NCI-H524 (cell line): ENCODE measurements around the gene CRYGS.

ENCODE experiments used
- DNase-seq, 2 experiments: peaks; one replicate each; lab custom pipeline; 2025; lab: John Stamatoyannopoulos, UW

CRYGS gene

DNA sequence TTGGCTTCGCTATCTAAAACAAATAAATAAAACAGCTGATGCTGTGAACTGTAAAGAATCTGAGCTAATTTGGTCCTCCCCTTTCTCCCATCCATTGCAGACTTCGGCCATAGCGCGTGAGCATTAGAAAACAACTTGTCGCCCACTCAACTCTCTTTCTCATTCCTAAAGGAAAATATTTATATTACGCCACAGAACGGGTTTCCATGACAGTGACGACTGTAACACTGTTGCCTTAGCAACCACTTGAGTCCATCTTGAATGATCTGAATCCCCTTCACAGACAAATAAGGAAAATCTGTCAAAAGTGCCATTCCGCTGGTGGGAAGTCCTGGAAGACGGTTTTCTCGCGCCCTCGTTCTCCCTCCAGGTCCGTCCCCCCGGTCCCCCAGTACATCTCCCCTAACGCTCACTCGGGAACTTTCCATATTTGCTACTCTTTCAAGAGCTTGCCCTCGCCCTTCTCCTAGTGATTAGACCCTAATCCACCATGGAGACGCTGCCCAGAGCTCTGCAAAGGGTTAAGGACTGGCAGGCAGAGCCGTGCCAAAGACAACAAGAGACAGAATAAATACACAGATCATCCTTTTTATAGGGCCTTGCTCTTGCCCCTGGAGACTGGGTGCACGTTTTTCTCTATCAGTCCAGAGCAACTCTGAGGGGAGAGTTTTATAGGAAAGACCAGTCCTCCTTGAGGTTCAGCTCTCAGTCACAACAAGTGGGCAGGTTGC, 50.5 kb downstream of the CRYGS start:
- DNase-seq, result peak in 1 of 2 experiments; percentile 35

DNA sequence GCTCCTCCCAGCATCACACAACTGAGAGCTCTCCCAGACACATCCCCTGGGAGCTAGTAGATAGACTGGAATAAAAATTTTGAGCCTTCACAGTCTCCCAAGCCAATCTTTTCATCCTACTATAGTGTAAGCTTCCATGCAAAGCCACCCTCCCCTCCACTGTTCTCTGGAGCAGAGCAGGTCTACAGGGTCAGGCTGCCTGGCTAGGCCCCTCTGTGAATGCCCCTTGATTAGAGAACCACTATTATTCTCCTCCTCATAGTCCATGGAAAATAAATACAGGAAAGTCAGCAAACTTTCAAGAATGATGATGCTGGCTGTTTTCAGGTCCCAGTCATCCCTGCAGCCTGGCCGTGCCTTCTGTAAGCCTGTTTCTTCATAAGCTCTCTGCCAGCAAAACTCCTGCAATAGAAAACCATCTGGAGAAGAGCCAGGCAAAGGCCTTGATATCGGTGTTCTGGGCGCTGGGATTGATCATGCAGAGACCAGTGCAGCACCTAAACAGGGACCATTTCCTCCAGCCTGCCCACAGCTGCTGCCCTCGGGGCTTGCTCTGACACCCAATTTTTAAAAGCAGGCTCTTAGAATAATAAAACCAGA, 51.7 kb downstream of the CRYGS start:
- DNase-seq, result no peak

DNA sequence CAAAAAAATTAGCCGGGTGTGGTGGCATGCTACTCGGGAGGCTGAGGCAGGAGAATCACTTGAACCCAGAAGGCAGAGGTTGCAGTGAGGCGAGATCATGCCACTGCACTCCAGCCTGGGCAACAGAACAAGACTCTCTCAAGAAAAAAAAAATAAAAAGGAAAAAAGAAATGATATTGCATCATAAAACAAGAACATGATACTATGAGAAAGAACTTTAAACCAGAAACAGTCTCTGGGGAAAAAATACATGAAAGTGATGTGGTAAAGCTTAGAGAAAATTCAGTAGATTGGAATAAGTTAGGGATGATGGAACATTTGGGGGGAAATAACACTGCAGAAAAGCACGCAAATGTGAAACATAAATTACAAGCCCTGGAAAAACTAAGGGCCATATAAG, 54.7 kb downstream of the CRYGS start:
- DNase-seq, result no peak
